Keratinocyte (primary cell): ENCODE measurements around the gene NTSR2. TPM values are rescaled to one million over a fixed set of nuclear protein-coding genes. Genes with fewer than 3 reads are reported as not detected.

Experiments used
- DNase-seq: peaks from one replicate; pipeline ENCODE4 v3.0.0-alpha.2; 2011; ENCODE audit warnings: low read depth, missing footprints, low spot score
- FAIRE-seq: peaks from 2 replicates; lab custom pipeline; 2011; peaks lifted over from hg19 to GRCh38; lab: Jason Lieb, UNC
- H2AFZ ChIP-seq: 2 replicates; pipeline ENCODE4 v1.6.0; 2012; ENCODE audit warnings: low read length, control low read depth, inconsistent platforms; ENCODE audit not compliant: control insufficient read depth
- H3K27ac ChIP-seq: 2 replicates; pipeline ENCODE4 v1.5.1; 2011; ENCODE audit warnings: low read length; ENCODE audit not compliant: control insufficient read depth, insufficient read depth
- H3K27me3 ChIP-seq: 3 replicates; pipeline ENCODE4 v1.6.0; 2011; ENCODE audit warnings: low read length; ENCODE audit not compliant: control insufficient read depth, insufficient read depth; ENCODE audit errors: extremely low read depth
- H3K36me3 ChIP-seq, 2 experiments: 2 replicates in 1 of 2; 3 replicates in 1 of 2; pipeline ENCODE4 v1.5.1; 2011; ENCODE audit warnings: low read length in 2 of 2, mild to moderate bottlenecking in 1 of 2; ENCODE audit not compliant: control insufficient read depth in 2 of 2, insufficient read depth in 2 of 2; ENCODE audit errors: extremely low read depth in 1 of 2
- H3K4me1 ChIP-seq: 3 replicates; pipeline ENCODE4 v1.5.1; 2011; ENCODE audit warnings: low read length; ENCODE audit not compliant: control insufficient read depth, insufficient read depth; ENCODE audit errors: extremely low read depth
- H3K4me2 ChIP-seq: 3 replicates; pipeline ENCODE4 v1.6.0; 2011; ENCODE audit warnings: low read depth, low read length; ENCODE audit not compliant: control insufficient read depth, insufficient read depth; ENCODE audit errors: extremely low read depth
- H3K4me3 ChIP-seq, 3 experiments: fragments of 200-600 bp in 1 of 3; sonication (generic) in 1 of 3; 2 replicates in 2 of 3; 3 replicates in 1 of 3; pipeline ENCODE4 v1.5.1; 2011 to 2016; ENCODE audit warnings: low read length in 3 of 3, mild to moderate bottlenecking in 3 of 3, control low read depth in 2 of 3, inconsistent platforms in 1 of 3, low read depth in 1 of 3, mixed read lengths in 1 of 3, mixed run types in 1 of 3, moderate library complexity in 1 of 3; ENCODE audit not compliant: control insufficient read depth in 2 of 3, insufficient read depth in 2 of 3; ENCODE audit errors: extremely low read depth in 1 of 3
- H3K79me2 ChIP-seq: 2 replicates; pipeline ENCODE4 v1.6.0; 2012; ENCODE audit warnings: low read length; ENCODE audit not compliant: control insufficient read depth, insufficient read depth
- H3K9ac ChIP-seq: 3 replicates; pipeline ENCODE4 v1.6.0; 2011; ENCODE audit warnings: low read length; ENCODE audit not compliant: control insufficient read depth, insufficient read depth; ENCODE audit errors: extremely low read depth
- H3K9me1 ChIP-seq: 3 replicates; pipeline ENCODE4 v1.6.0; 2011; ENCODE audit warnings: low read length; ENCODE audit not compliant: control insufficient read depth, insufficient read depth; ENCODE audit errors: extremely low read depth
- H3K9me3 ChIP-seq: 2 replicates; pipeline ENCODE4 v1.5.1; 2012; ENCODE audit warnings: low read depth, low read length; ENCODE audit not compliant: control insufficient read depth
- H4K20me1 ChIP-seq: 3 replicates; pipeline ENCODE4 v1.6.0; 2011; ENCODE audit warnings: low read length; ENCODE audit not compliant: control insufficient read depth, insufficient read depth; ENCODE audit errors: extremely low read depth
- CTCF ChIP-seq, 3 experiments: IDR thresholded peaks in 1 of 3; conservative IDR thresholded peaks in 1 of 3; optimal IDR thresholded peaks in 1 of 3; 2 replicates in 2 of 3; 3 replicates in 1 of 3; pipeline versions ENCODE3 to v1.5.1; 2011; ENCODE audit warnings: low read length in 3 of 3, mild to moderate bottlenecking in 3 of 3, moderate library complexity in 2 of 3, control low read depth in 1 of 3, inconsistent platforms in 1 of 3; ENCODE audit not compliant: insufficient read depth in 2 of 3; ENCODE audit errors: extremely low read depth in 1 of 3
- EZH2 ChIP-seq: IDR thresholded peaks from one replicate; pipeline ENCODE4 v1.6.1; 2012; ENCODE audit warnings: inconsistent platforms, mild to moderate bottlenecking, low read length, moderate library complexity
- dilution Hi-C: fragments of 300-500 bp; cut with MboI; formaldehyde crosslinking; loops from one replicate; pipeline ENCODE4 v1.7.0; 2020; ENCODE audit warnings: low sequenced_read_pairs; ENCODE audit not compliant: extremely low pct_ligation_motif_present
- polyA plus RNA-seq, 5 experiments: library from polyadenylated mRNA; depleted of rRNA in 3 of 5; stranded (reverse) in 3 of 5; stranded (forward) in 1 of 5; unstranded in 1 of 5; fragments of >200 nt; gene quantifications; 1 replicate in 1 of 5; 2 replicates in 3 of 5; 3 replicates in 1 of 5; pipeline versions ENCODE4 v1.2.1 to v1.2.3, GENCODE V29; 2011 to 2012; ENCODE audit warnings: missing spikeins in 2 of 5, low read depth in 1 of 5, low replicate concordance in 1 of 5

Gene NTSR2
- polyA plus RNA-seq, 1 donor (not counting 4 experiments of a cell fraction or from before 2014, with no cell fraction given) = not detected

- no peak overlapping the region for H2AFZ ChIP-seq
- FAIRE-seq = no peak
- H3K9ac ChIP-seq = no peak overlapping the region
- dilution Hi-C loops = no loop called here
- H3K4me3 ChIP-seq = no peak overlapping the region
- no peaks in the 10 kb centered on the region for H3K79me2 ChIP-seq
- DNase-seq = no peak
- H3K4me1 ChIP-seq = no peaks in the 10 kb centered on the region
- no peaks in the 10 kb centered on the region for H3K36me3 ChIP-seq
- peaks cover 59% of the 10 kb centered on the region for H3K27me3 ChIP-seq
- TF ChIP-seq CTCF (optimal IDR thresholded peaks at IDR 0.05 in 1 of 3, IDR thresholded peaks at IDR 0.05 in 1 of 3, conservative IDR thresholded peaks at IDR 0.05 in 1 of 3; ENCODE audit: extremely low read depth in 1 of 3, insufficient read depth in 2 of 3, low read length in 3 of 3) = no peak
- no peak for TF ChIP-seq EZH2
- H3K4me2 ChIP-seq = no peak overlapping the region
- no peaks in the 10 kb centered on the region for H4K20me1 ChIP-seq
- H3K9me1 ChIP-seq = no peaks in the 10 kb centered on the region
- no peaks in the 10 kb centered on the region for H3K9me3 ChIP-seq
- H3K27ac ChIP-seq = no peak overlapping the region
These were observed 2.4 kb upstream of the NTSR2 start for GRCh38 chr2:11672407-11672806.

GRCh38 chr2:11667866-11668637 lies 1.9 kb downstream of the NTSR2 start:
- FAIRE-seq (no peak), DNase-seq (no peak)
- no peaks in the 10 kb centered on the region for H3K36me3 ChIP-seq
- no peak overlapping the region for H2AFZ ChIP-seq
- no peak for TF ChIP-seq EZH2
- TF ChIP-seq CTCF (optimal IDR thresholded peaks at IDR 0.05 in 1 of 3, IDR thresholded peaks at IDR 0.05 in 1 of 3, conservative IDR thresholded peaks at IDR 0.05 in 1 of 3; ENCODE audit: extremely low read depth in 1 of 3, insufficient read depth in 2 of 3, low read length in 3 of 3) = no peak
- no peaks in the 10 kb centered on the region for H3K79me2 ChIP-seq
- dilution Hi-C loops = no loop called here
- H4K20me1 ChIP-seq = peaks cover 2% of the 10 kb centered on the region
- H3K4me1 ChIP-seq = no peaks in the 10 kb centered on the region
- no peak overlapping the region for H3K9ac ChIP-seq
- no peak overlapping the region for H3K27ac ChIP-seq
- no peaks in the 10 kb centered on the region for H3K9me3 ChIP-seq
- H3K4me3 ChIP-seq = no peak overlapping the region
- peaks cover 34% of the 10 kb centered on the region for H3K27me3 ChIP-seq
- no peak overlapping the region for H3K4me2 ChIP-seq
- no peaks in the 10 kb centered on the region for H3K9me1 ChIP-seq
